C4-2B (cell line): ENCODE measurements around the gene RIOK1.

Source experiments
- ZFX ChIP-seq: fragments of 450-650 bp; IDR thresholded peaks from 2 replicates; pipeline ENCODE4 v1.6.1; 2017
- TF ChIP-seq, protein P1 (sequence below): fragments of 450-650 bp; conservative IDR thresholded peaks from 2 replicates; pipeline ENCODE4 v1.5.1; 2017; ENCODE audit warnings: mild to moderate bottlenecking

DNA sequence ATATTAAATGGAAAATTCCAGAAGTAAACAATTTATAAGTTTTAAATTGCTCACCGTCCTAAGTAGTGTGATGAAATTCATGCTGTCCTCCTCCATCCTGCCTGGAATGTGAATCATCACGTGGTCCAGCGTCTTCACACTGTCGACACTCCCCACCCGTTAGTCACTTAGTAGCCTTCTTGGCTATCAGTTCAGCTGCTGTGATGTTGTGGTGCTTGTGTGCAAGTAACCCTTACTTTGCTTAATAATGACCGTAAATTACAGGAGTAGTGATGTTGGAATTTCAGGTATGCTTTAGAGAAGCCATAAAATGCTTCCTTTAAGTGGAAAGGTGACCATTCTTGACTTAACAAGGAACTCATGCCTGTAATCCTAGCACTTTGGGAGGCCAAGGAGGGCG is 25.2 kb downstream of the RIOK1 start:
- TF ChIP-seq, protein P1, sequence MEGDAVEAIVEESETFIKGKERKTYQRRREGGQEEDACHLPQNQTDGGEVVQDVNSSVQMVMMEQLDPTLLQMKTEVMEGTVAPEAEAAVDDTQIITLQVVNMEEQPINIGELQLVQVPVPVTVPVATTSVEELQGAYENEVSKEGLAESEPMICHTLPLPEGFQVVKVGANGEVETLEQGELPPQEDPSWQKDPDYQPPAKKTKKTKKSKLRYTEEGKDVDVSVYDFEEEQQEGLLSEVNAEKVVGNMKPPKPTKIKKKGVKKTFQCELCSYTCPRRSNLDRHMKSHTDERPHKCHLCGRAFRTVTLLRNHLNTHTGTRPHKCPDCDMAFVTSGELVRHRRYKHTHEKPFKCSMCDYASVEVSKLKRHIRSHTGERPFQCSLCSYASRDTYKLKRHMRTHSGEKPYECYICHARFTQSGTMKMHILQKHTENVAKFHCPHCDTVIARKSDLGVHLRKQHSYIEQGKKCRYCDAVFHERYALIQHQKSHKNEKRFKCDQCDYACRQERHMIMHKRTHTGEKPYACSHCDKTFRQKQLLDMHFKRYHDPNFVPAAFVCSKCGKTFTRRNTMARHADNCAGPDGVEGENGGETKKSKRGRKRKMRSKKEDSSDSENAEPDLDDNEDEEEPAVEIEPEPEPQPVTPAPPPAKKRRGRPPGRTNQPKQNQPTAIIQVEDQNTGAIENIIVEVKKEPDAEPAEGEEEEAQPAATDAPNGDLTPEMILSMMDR = no peak
- TF ChIP-seq ZFX = no peak
